Spleen (tissue), 7 donors: ENCODE data around the gene MAP3K14.

Experiments used
- POLR2A ChIP-seq, 3 donors: fragments of 450-650 bp; IDR thresholded peaks; one replicate each; pipeline ENCODE4 v1.5.1; 2017; ENCODE audit warnings: antibody characterized with exemption in 3 of 3, mild to moderate bottlenecking in 1 of 3
- POLR2AphosphoS5 ChIP-seq, 3 donors: sonication (generic); formaldehyde crosslinking; IDR thresholded peaks; one replicate each; pipeline ENCODE4 v1.5.1; 2017; ENCODE audit warnings: antibody characterized with exemption in 3 of 3
- TF ChIP-seq, protein P1 (sequence below), 11 experiments: fragments of 200-600 bp in 7 of 11; fragments of 450-650 bp in 4 of 11; sonication (generic) in 4 of 11; IDR thresholded peaks in 8 of 11; conservative IDR thresholded peaks in 3 of 11; 1 replicate in 7 of 11; 2 replicates in 4 of 11; pipeline versions ENCODE4 v1.4.0 to v1.8.0; 2016 to 2021; ENCODE audit warnings: antibody characterized with exemption in 11 of 11, inconsistent platforms in 4 of 11, mild to moderate bottlenecking in 1 of 11
- donor health status: DM: no; HTN: no; CAD: no; lungs with moderate emphysema.
- donor health status: DM: no; HTN: no; CAD: no.
- donor health status: DM: no; HTN: no; CAD: no.

DNA sequence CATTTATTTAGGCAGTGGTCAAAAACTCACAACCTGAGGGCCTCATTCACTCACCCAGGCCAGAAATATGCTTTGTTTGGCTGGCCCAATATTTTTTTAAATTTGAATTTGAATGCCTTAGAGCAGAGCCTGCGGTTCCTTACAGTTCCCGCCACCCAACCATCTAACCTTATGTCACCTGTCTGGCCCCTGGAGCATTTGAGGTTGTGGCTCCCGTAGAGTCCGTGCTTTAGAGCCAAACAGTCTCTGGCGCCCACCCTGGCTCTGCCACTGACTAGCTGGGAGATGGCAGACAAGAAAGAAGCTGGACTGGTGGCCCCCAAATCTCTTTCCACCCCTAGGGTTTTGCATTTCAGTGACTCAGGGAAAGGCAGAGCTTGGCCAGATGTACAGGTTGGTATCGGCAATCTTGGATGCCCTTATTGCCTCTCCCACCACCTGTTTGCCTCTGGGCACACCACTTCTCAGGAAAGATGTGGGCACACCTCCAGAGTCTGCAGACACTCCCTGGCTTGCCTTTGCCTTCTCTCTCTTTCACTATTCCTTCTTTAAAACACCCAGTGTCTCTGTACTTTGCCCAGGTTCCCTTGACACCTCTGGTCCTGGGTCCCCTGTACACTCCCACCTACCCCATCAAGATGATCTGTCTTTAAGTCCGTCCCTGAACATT, 1.9 kb upstream of the MAP3K14 start:
- TF ChIP-seq, protein P1, sequence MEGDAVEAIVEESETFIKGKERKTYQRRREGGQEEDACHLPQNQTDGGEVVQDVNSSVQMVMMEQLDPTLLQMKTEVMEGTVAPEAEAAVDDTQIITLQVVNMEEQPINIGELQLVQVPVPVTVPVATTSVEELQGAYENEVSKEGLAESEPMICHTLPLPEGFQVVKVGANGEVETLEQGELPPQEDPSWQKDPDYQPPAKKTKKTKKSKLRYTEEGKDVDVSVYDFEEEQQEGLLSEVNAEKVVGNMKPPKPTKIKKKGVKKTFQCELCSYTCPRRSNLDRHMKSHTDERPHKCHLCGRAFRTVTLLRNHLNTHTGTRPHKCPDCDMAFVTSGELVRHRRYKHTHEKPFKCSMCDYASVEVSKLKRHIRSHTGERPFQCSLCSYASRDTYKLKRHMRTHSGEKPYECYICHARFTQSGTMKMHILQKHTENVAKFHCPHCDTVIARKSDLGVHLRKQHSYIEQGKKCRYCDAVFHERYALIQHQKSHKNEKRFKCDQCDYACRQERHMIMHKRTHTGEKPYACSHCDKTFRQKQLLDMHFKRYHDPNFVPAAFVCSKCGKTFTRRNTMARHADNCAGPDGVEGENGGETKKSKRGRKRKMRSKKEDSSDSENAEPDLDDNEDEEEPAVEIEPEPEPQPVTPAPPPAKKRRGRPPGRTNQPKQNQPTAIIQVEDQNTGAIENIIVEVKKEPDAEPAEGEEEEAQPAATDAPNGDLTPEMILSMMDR (IDR thresholded peaks at IDR 0.05 in 8 of 11, conservative IDR thresholded peaks at IDR 0.05 in 3 of 11), result no peak
- TF ChIP-seq POLR2AphosphoS5 (IDR thresholded peaks at IDR 0.05), result no peak
- TF ChIP-seq POLR2A (IDR thresholded peaks at IDR 0.05), result no peak
